ENCODE data around the gene THRSP.
"Not testable (repeated sequence)": the region's sequence is repeated elsewhere in the genome, so short reads cannot be mapped to it uniquely, and the experiment has no call there.

THRSP gene

GRCh38 chr11:78063440-78064181 is at the start of gene THRSP:
THRSP (plus strand) TSS chr11:78063861; CDS start chr11:78063882, 21 bp downstream.
- no peak for DNase-seq (ENCODE audit: low read depth in 2 of 2)

- DNase-seq (ENCODE audit: low read depth in 2 of 2): not testable (repeated sequence)
These were observed 48.6 kb upstream of the THRSP start for GRCh38 chr11:78014937-78015520.

GRCh38 chr11:78015878-78016277 is 47.8 kb upstream of the THRSP start:
- no peak for DNase-seq (ENCODE audit: low read depth in 2 of 2)

GRCh38 chr11:78019808-78020207 is 43.9 kb upstream of the THRSP start:
- DNase-seq (ENCODE audit: low read depth in 2 of 2): no peak

GRCh38 chr11:78020246-78020645 is 43.4 kb upstream of the THRSP start:
- no peak for DNase-seq (ENCODE audit: low read depth in 2 of 2)

- DNase-seq (ENCODE audit: low read depth in 2 of 2): no peak
These were observed 42.0 kb upstream of the THRSP start for GRCh38 chr11:78021611-78022010.

- no peak for DNase-seq (ENCODE audit: low read depth in 2 of 2)
These were observed 41.0 kb upstream of the THRSP start, which contains the start of gene KCTD14 for GRCh38 chr11:78022397-78023396. KCTD14 (minus strand) TSS chr11:78023276; CDS start chr11:78023249, 27 bp downstream.

- DNase-seq (ENCODE audit: low read depth in 2 of 2): no peak
These were observed 40.2 kb upstream of the THRSP start for GRCh38 chr11:78023426-78023825.

- DNase-seq (ENCODE audit: low read depth in 2 of 2): no peak
These were observed 38.3 kb upstream of the THRSP start for GRCh38 chr11:78025378-78025777.

- no peak for DNase-seq (ENCODE audit: low read depth in 2 of 2)
These were observed 35.9 kb upstream of the THRSP start for GRCh38 chr11:78027759-78028158.

GRCh38 chr11:78028423-78028822 is 35.2 kb upstream of the THRSP start:
- DNase-seq (ENCODE audit: low read depth in 2 of 2): not testable (repeated sequence)

- no peak for DNase-seq (ENCODE audit: low read depth in 2 of 2)
These were observed 33.0 kb upstream of the THRSP start for GRCh38 chr11:78030429-78031325.

- no peak for DNase-seq (ENCODE audit: low read depth in 2 of 2)
These were observed 32.0 kb upstream of the THRSP start for GRCh38 chr11:78031629-78032028.

- DNase-seq (ENCODE audit: low read depth in 2 of 2): no peak
These were observed 31.6 kb upstream of the THRSP start for GRCh38 chr11:78032090-78032489.

GRCh38 chr11:78033040-78033439 is 30.6 kb upstream of the THRSP start:
- no peak for DNase-seq (ENCODE audit: low read depth in 2 of 2)

GRCh38 chr11:78034623-78035022 is 29.0 kb upstream of the THRSP start:
- no peak for DNase-seq (ENCODE audit: low read depth in 2 of 2)

GRCh38 chr11:78036313-78036712 is 27.3 kb upstream of the THRSP start:
- DNase-seq (ENCODE audit: low read depth in 2 of 2): no peak

- no peak for DNase-seq (ENCODE audit: low read depth in 2 of 2)
These were observed 26.6 kb upstream of the THRSP start for GRCh38 chr11:78037056-78037455.

- DNase-seq (ENCODE audit: low read depth in 2 of 2): no peak
These were observed 25.6 kb upstream of the THRSP start for GRCh38 chr11:78037825-78038620.

GRCh38 chr11:78038697-78039313 is 24.9 kb upstream of the THRSP start:
- DNase-seq (ENCODE audit: low read depth in 2 of 2): no peak

All from stimulated activated CD4-positive, alpha-beta T cell treated with anti-CD3 and anti-CD28 coated beads, Interleukin-4, amount 100 ng/mL, for 48 hours (primary cell).